ENCODE results near the gene DKKL1.
A peak's percentile ranks its signal among the peaks of the same experiment; 100 is the strongest.
"Not testable (repeated sequence)": the region's sequence is repeated elsewhere in the genome, so short reads cannot be mapped to it uniquely, and the experiment has no call there.

Gene DKKL1

DNA sequence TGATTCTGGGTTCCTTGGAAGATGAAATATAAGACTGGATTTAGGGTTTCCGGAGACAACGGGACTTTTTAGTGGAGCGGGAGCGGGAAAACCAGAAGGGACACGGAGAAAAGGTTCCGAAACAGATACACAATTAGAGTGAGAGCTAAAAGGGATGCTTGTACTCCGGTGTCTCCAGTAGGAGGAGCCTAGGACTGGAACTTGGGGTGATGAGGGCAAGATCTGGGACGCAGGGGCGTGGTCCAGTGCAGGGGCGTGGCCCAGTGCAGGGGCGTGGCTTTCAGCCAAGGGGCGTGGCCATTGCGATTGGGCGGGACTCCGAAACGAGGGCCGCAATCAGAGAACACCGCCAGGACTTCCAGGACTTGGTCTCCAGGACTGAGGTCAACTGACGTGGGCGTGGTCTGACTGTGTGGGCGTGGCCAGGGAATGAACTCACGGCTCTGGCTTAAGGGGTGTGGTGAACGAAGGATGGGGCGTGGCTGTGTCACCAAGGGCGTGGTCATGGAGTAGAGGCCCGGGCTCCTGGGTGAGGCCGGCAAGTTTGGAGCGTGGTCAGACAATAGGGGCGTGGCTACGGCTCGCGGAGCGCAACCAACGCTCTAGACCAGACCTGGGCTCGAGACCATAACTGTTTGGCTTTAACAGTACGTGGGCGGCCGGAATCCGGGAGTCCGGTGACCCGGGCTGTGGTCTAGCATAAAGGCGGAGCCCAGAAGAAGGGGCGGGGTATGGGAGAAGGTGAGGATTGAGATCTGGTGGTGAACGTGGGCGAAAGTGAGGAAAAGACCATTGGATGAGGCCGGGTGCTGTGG is at the start of gene DKKL1:
Gene DKKL1, plus strand, starts transcription at position 610 of the 815 bp plus-strand sequence. Its CDS starts 122 bp downstream, at position 732.
- peak; percentile 98 for DNase-seq (ENCODE audit: extremely low read depth, low read depth)
- TF ChIP-seq, protein P1, sequence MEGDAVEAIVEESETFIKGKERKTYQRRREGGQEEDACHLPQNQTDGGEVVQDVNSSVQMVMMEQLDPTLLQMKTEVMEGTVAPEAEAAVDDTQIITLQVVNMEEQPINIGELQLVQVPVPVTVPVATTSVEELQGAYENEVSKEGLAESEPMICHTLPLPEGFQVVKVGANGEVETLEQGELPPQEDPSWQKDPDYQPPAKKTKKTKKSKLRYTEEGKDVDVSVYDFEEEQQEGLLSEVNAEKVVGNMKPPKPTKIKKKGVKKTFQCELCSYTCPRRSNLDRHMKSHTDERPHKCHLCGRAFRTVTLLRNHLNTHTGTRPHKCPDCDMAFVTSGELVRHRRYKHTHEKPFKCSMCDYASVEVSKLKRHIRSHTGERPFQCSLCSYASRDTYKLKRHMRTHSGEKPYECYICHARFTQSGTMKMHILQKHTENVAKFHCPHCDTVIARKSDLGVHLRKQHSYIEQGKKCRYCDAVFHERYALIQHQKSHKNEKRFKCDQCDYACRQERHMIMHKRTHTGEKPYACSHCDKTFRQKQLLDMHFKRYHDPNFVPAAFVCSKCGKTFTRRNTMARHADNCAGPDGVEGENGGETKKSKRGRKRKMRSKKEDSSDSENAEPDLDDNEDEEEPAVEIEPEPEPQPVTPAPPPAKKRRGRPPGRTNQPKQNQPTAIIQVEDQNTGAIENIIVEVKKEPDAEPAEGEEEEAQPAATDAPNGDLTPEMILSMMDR (IDR thresholded peaks at IDR 0.05; ENCODE audit: low read depth, low read length) = peak; percentile 22

DNA sequence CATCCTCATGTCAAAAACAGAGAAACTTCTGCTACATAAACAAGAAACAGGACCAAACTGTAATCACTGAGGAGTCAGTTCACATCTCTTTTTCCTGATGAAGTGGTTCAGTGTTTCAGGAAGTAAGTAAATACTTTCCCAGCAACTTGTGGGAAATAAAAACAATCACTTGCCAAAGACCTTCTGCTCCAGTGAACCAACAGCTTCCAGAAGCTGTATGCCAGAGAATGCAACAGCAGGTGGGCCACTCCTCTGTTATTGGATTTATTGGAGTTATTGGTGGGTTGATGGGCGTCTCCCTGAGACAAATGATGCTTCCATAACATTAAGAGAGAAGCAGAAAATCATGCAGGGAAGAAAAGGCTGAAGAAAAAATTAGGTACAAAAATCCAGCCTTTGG is 48.6 kb upstream of the DKKL1 start:
- TF ChIP-seq, protein P1 (IDR thresholded peaks at IDR 0.05; ENCODE audit: low read depth, low read length) = no peak
- DNase-seq (ENCODE audit: extremely low read depth, low read depth) = no peak

DNA sequence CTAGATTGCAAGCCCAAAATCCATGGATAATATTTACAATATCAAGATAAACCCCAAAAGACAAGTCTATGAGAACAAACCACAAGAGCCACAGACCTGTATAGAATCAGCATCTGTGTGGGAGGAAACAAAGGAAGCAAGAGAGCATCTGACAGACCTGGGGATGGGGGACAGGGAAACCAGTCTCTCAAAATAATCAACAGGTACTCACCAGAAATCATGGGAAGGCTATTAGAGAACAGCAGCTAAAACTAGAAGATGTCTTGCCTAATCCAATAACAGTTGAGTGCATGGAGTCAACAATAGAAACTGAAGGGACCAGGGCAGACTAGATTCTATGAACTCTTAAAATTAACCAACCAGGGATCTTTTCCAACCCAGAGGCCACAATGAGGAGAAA is 47.4 kb upstream of the DKKL1 start:
- TF ChIP-seq, protein P1 (IDR thresholded peaks at IDR 0.05; ENCODE audit: low read depth, low read length) = no peak
- DNase-seq (ENCODE audit: extremely low read depth, low read depth) = no peak

DNA sequence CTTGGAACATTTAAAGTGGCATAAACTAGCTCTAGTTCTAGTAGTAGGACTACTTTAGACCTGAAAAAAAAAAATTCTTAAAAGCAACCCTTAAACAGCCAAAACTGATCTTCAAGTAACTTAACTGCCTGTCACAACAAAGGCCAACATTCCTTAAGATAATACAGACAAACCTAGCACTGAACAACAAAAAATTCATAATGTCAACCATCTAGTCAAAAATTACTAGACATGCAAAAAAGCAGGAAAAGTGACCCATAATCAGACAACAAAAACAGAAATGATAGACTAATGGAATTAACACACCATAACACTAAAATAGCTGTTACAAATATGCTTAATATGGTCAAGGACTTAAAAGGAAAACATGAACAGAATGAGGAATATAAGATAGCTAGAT is 45.4 kb upstream of the DKKL1 start:
- TF ChIP-seq, protein P1 (IDR thresholded peaks at IDR 0.05; ENCODE audit: low read depth, low read length) = no peak
- no peak for DNase-seq (ENCODE audit: extremely low read depth, low read depth)

DNA sequence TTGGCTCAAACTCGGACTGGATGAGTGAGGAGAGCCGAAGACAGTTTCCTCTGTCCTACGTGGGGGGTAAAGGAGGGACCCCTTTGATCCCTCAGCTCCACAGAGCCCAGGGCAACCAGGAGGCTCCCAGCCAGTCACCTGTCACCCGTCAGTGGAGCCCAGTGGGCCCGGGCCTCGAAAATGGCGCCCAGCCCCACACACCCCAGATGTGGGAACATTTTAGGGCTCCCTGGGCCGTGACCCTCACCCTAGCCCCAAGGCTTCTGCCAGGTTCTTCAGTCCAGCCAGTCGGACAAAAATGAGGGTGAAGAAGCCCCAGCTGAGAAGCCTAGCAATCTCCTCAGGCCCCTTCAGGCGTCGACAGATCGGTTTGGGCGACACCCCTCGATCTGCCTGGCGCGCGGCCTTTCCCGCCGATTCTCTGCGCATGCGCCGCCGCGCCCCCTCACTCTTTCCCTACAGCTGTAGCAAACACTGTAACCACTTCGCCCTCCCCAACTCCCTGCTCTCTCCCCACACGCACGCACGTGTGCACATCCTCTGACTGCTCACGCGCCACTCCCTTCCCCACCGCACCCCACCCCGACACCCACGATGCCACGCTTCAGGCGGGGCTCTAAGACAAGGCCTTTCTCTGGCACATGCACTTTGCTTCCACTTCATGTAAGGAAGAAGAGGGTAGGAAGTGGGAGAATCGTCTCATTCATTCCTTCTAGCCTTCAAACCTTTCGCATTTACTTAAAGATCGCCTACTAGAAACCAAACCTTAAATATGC is 38.7 kb upstream of the DKKL1 start, which contains the start of gene SLC6A16:
Gene SLC6A16, minus strand, starts transcription at position 391 of the 776 bp plus-strand sequence. CDS start 13,844 bp downstream, outside the sequence.
- TF ChIP-seq, protein P1 (IDR thresholded peaks at IDR 0.05; ENCODE audit: low read depth, low read length) = no peak
- no peak for DNase-seq (ENCODE audit: extremely low read depth, low read depth)

DNA sequence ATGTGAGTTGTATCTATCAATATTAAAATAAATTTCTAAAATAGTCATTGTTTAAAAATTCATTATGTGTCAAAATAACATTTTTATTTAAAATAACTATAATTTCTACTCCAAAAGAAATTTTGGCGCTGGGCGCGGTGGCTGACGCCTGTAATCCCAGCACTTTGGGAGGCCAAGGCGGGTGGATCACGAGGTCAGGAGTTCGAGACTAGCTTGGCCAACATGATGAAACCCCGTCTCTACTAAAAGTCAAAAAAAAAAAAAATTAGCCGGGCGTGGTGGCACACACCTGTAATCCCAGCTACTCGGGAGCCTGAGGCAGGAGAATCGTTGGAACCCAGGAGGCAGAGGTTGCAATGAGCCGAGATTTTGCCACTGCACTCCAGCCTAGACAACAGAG is 37.9 kb upstream of the DKKL1 start:
- not testable (repeated sequence) for DNase-seq (ENCODE audit: extremely low read depth, low read depth)

DNA sequence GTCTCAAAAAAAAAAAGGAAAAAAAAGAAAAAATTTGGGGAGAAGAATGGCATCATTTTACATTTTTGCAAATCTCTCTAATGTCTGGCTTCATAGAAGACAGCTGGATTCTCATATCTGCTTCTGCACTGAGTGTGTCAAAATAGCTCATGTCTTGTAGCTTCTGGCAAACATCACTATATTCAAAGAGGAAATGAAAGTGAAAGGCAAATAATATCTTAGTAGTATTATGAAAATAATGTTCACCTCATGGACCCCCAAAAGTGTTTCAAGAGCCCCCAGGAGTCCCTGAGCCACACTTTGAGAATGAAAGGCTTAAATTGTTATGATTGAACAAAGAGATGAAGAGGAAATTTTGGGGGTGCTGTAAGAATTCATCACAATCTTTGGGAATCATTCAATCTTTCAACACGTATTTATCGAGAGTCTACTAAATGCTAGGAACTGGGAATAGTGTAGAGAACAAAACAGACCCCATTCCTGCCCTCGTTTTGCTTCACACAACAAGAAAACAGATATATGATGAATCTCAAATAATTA is 37.4 kb upstream of the DKKL1 start:
- no peak for DNase-seq (ENCODE audit: extremely low read depth, low read depth)
- TF ChIP-seq, protein P1 (IDR thresholded peaks at IDR 0.05; ENCODE audit: low read depth, low read length) = no peak

All from AG09319 (cell line).